Dendritic cell treated with granulocyte-macrophage colony-stimulating factor and Interleukin-4, amounts not matched to agents 40 ng/mL and 50 ng/mL, for 4 days (primary cell): ENCODE results near the gene APH1B.
"Not testable (repeated sequence)": the region's sequence is repeated elsewhere in the genome, so short reads cannot be mapped to it uniquely, and the experiment has no call there.

Experiments used
- H3K27ac Mint-ChIP-seq: one replicate; pipeline ENCODE4 v1.8.0; 2022; ENCODE audit warnings: mild to moderate bottlenecking, mixed read lengths
- H3K27me3 Mint-ChIP-seq: one replicate; pipeline ENCODE4 v1.8.0; 2022; ENCODE audit warnings: mild to moderate bottlenecking, mixed read lengths
- H3K36me3 Mint-ChIP-seq: one replicate; pipeline ENCODE4 v1.8.0; 2022; ENCODE audit warnings: low read depth, mixed read lengths
- H3K4me1 Mint-ChIP-seq: one replicate; pipeline ENCODE4 v1.8.0; 2022; ENCODE audit warnings: low read depth, mixed read lengths
- H3K4me3 Mint-ChIP-seq: one replicate; pipeline ENCODE4 v1.8.0; 2022; ENCODE audit warnings: mild to moderate bottlenecking, moderate library complexity, mixed read lengths
- H3K9me3 Mint-ChIP-seq: one replicate; pipeline ENCODE4 v1.8.0; 2022; ENCODE audit warnings: mixed read lengths
- intact Hi-C: fragments of 100-400 bp; cut with micrococcal nuclease; formaldehyde crosslinking; loops from one replicate; pipeline ENCODE4 v1.15.0; 2022

The APH1B gene

DNA sequence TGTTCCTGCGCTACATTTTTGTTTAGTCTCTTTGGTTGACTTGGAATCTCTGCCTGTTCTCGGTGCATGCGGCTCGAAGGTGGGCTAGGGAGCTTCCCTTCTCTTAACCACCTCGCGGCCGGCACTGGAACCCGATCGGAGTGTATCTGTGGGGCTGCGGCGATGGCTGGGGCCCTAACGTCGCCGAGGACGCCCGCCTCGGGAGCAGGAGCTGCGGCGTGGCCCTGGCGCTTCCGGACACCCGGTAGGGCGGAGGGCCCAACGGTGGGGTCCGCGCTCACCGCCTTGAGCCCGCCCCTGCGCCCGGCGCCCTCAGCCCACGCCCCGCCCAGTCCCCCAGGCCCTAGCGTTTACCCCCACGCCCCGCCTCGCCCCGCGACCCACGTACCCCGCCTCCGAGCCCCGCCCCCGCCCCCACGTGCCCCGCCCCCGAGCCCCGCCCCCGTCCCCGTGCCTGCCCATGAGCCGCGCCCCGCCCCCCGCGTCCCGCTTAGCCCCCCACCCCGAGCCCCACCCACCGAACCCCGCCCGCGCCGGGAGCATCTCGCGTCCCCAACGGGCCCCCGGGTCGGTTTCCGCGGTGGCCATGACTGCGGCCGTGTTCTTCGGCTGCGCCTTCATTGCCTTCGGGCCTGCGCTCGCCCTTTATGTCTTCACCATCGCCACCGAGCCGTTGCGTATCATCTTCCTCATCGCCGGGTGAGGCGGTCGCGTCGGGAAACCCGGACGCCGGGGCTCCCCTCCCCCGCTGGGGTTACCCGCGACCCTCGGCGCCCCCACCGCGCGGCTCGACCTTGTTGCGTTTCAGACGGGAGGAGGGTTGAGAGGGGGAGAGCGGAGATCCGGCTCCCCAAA lies at the start of gene APH1B:
Gene APH1B, plus strand, starts transcription at position 568 of the 855 bp plus-strand sequence. Its CDS starts 19 bp downstream, at position 587.
- Mint-ChIP-seq H3K27me3 (no peaks in the 10 kb centered on the region), H3K36me3 (peaks cover 21% of the 10 kb centered on the region), H3K27ac (peak within 1 kb of the TSS; percentile 90), H3K4me1 (peaks cover 38% of the 10 kb centered on the region), H3K9me3 (no peaks in the 10 kb centered on the region), H3K4me3 (peak within 1 kb of the TSS; percentile 81)
- intact Hi-C loops, result no loop called here

DNA sequence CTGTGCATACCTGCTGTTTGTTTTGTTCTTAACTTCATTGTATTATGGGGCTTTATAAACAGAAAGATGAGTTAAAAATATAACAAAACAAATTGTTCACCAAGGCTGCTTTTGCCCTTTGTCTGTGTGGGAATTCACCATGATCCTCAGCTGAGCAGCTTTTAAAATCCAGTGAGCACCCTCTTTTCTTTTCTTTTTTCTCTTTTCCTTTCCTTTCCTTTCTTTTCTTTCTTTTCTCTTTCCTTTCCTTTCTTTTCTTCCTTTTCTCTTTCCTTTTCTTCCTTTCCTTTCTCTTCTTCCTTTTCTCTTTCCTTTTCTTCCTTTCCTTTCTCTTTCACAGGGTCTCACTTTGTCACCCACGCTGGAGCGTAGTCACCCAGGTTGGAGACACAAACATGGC lies 49.7 kb upstream of the APH1B start:
- H3K9me3 Mint-ChIP-seq, result no peaks in the 10 kb centered on the region
- H3K4me1 Mint-ChIP-seq, result peaks cover 28% of the 10 kb centered on the region
- intact Hi-C loops, result no loop called here
- H3K27ac Mint-ChIP-seq, result peak overlapping the region; percentile 23
- peaks cover 12% of the 10 kb centered on the region for H3K36me3 Mint-ChIP-seq
- no peak overlapping the region for H3K4me3 Mint-ChIP-seq
- no peaks in the 10 kb centered on the region for H3K27me3 Mint-ChIP-seq

DNA sequence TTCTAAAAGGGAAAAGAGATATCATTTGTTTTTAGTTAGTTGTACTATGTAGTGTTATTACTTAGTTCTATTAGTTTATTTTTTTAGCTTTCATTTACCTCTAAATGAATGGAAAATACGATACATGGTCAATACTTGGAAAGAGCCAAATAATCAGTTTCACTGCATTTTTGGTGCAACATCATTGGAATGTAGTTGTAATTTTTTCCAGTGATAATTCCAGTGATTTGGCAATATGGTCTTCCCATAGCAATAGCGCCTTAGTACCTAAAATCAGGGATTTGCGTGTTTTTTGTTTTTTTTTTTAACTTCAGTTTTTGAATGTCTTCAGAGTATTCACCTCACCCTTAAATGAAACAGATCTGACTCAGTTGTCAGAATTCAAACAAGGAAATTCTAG lies 46.2 kb upstream of the APH1B start:
- intact Hi-C loops, result no loop called here
- H3K27ac Mint-ChIP-seq, result peak overlapping the region; percentile 25
- H3K4me3 Mint-ChIP-seq, result no peak overlapping the region
- no peaks in the 10 kb centered on the region for H3K9me3 Mint-ChIP-seq
- H3K36me3 Mint-ChIP-seq, result peaks cover 7% of the 10 kb centered on the region
- H3K27me3 Mint-ChIP-seq, result no peaks in the 10 kb centered on the region
- peaks cover 35% of the 10 kb centered on the region for H3K4me1 Mint-ChIP-seq

DNA sequence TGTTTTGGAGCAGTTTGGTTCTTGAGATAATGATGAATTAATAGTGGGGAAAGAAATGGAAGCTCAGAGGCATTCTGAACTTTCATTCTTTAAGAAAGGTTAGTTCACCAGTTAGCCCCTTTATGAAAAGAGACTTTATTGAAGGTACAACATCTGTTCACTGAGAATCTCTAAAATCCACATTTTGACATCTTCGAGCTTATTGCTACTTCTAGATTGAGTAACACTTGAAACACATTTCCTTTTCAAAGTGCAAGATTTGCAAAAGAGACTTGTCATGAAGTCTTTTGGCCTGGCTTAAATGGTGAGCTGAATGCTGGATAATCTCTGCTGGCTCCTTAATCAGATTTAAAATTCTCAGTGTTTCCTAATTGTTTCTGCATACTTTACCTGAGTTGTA lies 45.7 kb upstream of the APH1B start:
- Mint-ChIP-seq H3K36me3 (peaks cover 7% of the 10 kb centered on the region), H3K4me3 (no peak overlapping the region), H3K9me3 (no peaks in the 10 kb centered on the region), H3K4me1 (peaks cover 31% of the 10 kb centered on the region), H3K27me3 (no peaks in the 10 kb centered on the region), H3K27ac (peak overlapping the region; percentile 25)
- intact Hi-C loops, result no loop called here

DNA sequence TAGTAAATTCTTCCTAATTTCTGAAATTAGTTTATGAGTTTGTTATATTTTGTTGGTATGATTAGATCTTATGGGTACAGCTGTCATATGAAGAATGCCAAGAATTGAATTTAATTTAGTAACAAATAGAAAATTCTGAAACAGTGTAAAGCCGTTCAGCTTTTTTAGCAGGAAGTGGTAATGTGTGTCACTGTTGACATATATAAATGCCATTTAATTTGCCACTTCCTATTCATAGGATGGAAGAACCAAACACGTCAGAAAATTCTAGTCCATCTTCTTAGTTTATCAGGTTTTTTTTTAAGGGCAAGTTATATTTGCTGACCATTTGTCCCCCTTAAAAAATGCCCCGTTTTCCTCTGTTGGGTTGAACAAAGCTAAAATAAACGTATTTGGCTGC lies 45.0 kb upstream of the APH1B start:
- no peak overlapping the region for H3K27ac Mint-ChIP-seq
- intact Hi-C loops, result no loop called here
- H3K36me3 Mint-ChIP-seq, result peaks cover 7% of the 10 kb centered on the region
- H3K9me3 Mint-ChIP-seq, result no peaks in the 10 kb centered on the region
- peaks cover 38% of the 10 kb centered on the region for H3K4me1 Mint-ChIP-seq
- no peak overlapping the region for H3K4me3 Mint-ChIP-seq
- no peaks in the 10 kb centered on the region for H3K27me3 Mint-ChIP-seq

DNA sequence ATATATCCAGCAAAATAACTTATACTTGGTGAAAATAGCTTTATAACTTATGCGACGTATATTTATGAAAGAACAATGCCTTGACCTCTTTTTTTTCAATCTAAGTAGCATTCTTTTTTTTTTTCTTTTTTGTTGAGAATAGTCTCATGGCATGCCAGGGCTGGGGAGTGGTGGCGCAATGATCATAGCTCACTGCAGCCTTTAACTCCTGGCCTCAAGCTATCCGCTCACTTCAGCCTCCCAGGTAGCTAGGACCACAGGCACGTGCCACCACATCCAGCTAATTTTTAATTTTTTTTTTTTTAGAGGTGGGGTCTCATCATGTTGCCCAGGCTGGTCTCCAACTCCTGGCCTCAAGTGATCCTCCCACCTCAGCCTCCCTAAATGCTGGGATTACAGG lies 44.5 kb upstream of the APH1B start:
- intact Hi-C loops, result no loop called here
- Mint-ChIP-seq H3K4me1 (peaks cover 39% of the 10 kb centered on the region), H3K27ac (peak overlapping the region; percentile 76), H3K27me3 (no peaks in the 10 kb centered on the region), H3K36me3 (peaks cover 2% of the 10 kb centered on the region), H3K4me3 (no peak overlapping the region), H3K9me3 (no peaks in the 10 kb centered on the region)

DNA sequence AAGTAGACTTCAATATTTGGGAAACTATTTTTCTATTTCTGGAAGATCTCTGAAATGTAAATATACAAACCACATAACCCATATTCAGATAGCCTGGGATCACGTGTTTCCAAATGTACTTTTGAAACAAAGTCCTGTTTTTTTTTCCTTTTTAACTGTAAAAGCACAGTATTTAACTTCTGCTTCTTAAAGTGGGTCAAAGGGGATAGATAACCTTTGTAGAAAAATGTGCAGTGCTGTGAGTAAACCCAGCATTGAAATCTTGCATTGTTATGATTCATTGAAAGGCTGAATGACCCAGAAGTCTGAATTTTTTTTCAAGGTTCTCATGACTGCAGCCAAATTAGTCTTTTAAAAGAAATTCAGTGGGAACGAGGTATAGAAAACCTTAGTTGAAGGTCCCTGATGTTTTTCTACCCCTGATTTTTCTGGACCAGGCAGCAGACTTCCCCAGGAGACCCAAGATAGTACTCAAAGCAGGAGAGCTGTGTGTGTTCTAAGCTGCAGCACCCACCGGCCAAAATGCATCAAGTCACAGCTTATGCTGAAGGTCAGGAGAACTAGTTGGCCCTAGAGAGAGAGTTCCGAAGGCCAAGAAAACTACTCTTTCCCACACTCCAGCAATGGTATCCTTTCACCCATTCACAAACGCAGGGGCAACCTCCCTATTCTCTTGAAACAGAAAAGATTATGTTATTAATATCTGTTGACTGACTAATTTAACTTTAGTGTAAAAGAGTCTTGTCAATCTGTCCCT lies 43.6 kb upstream of the APH1B start:
- Mint-ChIP-seq H3K36me3 (no peaks in the 10 kb centered on the region), H3K9me3 (no peaks in the 10 kb centered on the region), H3K4me3 (no peak overlapping the region), H3K4me1 (peaks cover 39% of the 10 kb centered on the region), H3K27ac (peak overlapping the region; percentile 76), H3K27me3 (no peaks in the 10 kb centered on the region)
- intact Hi-C loops, result no loop called here

DNA sequence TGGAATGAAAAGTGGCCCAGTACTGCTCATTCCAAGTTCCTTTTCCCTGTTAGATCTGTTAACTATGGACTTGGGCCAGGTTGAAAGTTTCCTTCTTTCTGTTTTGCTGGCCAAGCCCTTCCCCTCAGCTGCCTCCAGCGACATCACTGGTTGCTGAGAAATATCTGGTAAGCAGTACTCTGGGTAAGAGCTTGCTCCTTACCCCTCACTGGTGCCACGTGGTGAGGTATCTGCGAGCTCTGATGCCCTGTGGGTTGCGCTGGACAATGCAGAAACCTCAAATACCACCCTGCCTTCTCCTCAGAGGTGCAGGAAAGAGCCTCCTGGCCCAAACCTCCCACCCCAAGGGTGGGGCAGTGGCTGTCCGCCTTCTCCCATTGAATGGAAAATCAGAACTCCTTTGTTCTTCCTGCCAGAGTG lies 42.9 kb upstream of the APH1B start:
- Mint-ChIP-seq H3K9me3 (no peaks in the 10 kb centered on the region), H3K36me3 (peaks cover under 1% of the 10 kb centered on the region), H3K27ac (peak overlapping the region; percentile 76), H3K4me3 (peak overlapping the region; percentile 13), H3K27me3 (no peaks in the 10 kb centered on the region), H3K4me1 (peaks cover 42% of the 10 kb centered on the region)
- intact Hi-C loops, result no loop called here

DNA sequence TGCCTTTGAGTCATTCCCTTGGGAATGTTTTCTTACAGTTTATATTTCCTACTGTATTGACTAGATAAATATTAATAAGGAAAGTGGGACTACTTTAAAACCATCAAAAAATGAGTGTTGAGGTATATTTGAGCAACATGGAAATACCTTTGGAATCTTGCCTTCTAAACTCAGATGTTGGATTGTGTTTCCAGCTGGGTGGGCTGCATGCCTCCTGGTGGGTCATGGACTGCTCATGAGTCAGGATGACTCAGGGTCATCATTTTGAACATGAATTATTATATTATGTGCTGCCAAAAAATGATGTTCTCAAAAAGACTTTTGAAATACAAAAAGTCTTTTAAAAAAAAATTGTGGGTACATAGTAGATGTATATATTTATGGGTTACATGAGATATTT lies 41.1 kb upstream of the APH1B start:
- Mint-ChIP-seq H3K27me3 (no peaks in the 10 kb centered on the region), H3K36me3 (peaks cover 7% of the 10 kb centered on the region), H3K9me3 (no peaks in the 10 kb centered on the region), H3K4me1 (peaks cover 49% of the 10 kb centered on the region), H3K27ac (no peak overlapping the region), H3K4me3 (no peak overlapping the region)
- intact Hi-C loops, result loop anchor here (5.0 kb wide), 1 partner anchor 44 kb away; no protein-coding TSS in a partner anchor

DNA sequence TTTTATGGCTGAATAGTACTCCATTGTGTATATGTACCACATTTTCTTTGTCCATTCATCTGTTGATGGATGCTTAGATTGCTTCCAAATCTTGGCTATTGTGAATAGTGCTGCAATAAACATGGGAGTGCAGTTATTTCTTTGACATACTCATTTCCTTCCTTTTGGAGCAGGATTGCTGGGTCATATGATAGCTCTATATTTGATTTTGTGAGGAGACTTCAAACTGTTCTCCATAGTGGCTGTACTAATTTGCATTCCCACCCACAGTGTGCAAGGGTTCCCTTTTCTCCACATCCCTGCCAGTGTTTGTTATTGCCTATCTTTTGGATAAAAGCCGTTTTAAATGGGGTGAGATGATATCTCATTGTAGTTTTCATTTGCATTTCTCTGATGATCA lies 40.3 kb upstream of the APH1B start:
- peaks cover 44% of the 10 kb centered on the region for H3K4me1 Mint-ChIP-seq

DNA sequence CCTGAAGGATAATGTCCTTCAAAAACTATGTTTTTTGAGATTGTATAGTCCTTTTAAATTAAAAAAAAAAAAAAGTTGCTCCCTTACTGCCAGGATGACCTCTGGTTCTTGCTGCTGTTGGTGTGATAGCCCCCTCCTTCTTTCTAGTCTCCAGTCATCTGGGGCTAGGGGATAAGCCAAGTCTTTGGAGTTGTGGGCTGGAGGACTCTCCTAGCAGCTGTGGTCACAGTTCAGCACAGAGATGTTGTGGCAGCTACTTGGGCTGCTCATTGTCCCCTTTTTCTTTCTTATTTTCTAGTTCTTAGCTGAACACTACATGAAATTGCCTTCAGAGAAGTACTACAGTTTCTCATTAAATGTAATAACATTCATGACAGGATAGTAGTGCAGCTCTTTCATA lies 39.2 kb upstream of the APH1B start:
- no peaks in the 10 kb centered on the region for H3K9me3 Mint-ChIP-seq
- peaks cover 47% of the 10 kb centered on the region for H3K4me1 Mint-ChIP-seq
- peaks cover 9% of the 10 kb centered on the region for H3K36me3 Mint-ChIP-seq
- no peaks in the 10 kb centered on the region for H3K27me3 Mint-ChIP-seq
- H3K4me3 Mint-ChIP-seq, result no peak overlapping the region
- intact Hi-C loops, result loop anchor here (5.0 kb wide), 1 partner anchor 46 kb away; no protein-coding TSS in a partner anchor
- H3K27ac Mint-ChIP-seq, result peak overlapping the region; percentile 39

More for the DNA sequence above, 40.3 kb upstream of the APH1B start:
- not testable (repeated sequence) for H3K4me3 Mint-ChIP-seq, H3K36me3 Mint-ChIP-seq, H3K27me3 Mint-ChIP-seq, H3K9me3 Mint-ChIP-seq
- peak overlapping the region; percentile 39 for H3K27ac Mint-ChIP-seq
- intact Hi-C loops, result loop anchor here (5.0 kb wide), 1 partner anchor 45 kb away; no protein-coding TSS in a partner anchor

DNA sequence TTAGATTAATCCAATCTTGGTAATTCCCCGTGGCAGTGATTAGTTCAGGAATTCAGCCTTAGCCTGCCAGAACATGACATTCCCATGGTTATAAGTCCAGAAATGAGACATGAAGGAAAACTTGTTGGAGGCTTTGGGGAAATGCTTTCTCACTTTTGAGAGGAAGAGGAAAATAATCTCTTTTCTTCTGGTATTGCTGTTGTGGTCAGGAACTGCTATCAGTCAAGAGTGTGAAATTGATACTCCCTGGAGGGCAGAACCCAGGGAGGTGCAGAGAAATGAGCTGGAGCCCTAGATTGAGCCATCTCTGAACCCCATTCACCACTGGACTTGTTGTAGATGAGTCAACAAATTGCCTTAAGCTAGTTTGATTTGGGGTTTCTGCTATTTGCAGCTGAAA lies 38.6 kb upstream of the APH1B start:
- intact Hi-C loops, result loop anchor here (5.0 kb wide), 1 partner anchor 46 kb away; no protein-coding TSS in a partner anchor
- H3K27me3 Mint-ChIP-seq, result no peaks in the 10 kb centered on the region
- peaks cover 15% of the 10 kb centered on the region for H3K36me3 Mint-ChIP-seq
- no peaks in the 10 kb centered on the region for H3K9me3 Mint-ChIP-seq
- H3K4me3 Mint-ChIP-seq, result no peak overlapping the region
- peaks cover 52% of the 10 kb centered on the region for H3K4me1 Mint-ChIP-seq
- no peak overlapping the region for H3K27ac Mint-ChIP-seq

DNA sequence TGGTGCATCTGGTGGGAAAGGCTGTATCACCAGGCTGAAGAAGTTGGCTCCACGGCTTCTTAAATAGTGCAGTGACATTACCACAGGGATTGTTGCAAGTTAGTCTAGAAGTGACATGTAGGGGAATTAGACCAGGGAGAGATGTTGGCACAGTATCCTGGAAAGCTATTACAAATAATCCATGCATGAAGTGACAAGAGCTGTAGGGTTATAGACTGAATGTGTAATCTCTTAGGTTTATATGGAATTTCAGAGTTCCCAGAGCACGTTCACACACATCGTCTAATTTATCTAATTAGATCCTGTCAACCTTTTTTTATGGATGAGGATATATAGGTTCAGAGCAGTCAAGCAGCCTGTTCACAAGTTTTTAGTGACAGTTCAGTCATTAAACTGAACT lies 37.3 kb upstream of the APH1B start:
- Mint-ChIP-seq H3K27ac (peak overlapping the region; percentile 1), H3K9me3 (no peaks in the 10 kb centered on the region), H3K36me3 (peaks cover 21% of the 10 kb centered on the region), H3K27me3 (no peaks in the 10 kb centered on the region), H3K4me1 (peaks cover 51% of the 10 kb centered on the region), H3K4me3 (no peak overlapping the region)
- intact Hi-C loops, result no loop called here

DNA sequence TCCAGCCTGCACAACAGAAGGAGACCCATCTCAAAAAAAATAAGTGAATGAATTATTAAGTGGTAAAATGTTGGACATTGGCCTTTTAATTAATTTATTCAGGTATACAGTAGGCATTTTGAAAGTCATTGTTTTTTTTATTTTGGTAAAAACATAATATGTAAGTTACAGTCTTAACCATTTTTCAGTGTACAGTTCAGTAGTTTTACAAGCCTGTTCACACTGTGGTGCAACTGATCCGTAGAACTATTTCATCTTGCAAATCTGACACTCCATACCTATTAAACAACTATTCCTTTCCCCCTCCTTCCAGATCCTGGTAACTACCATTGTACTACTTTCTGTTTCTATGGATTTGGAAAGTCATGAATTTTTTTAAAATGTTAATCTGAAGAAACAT lies 36.1 kb upstream of the APH1B start:
- peaks cover 33% of the 10 kb centered on the region for H3K36me3 Mint-ChIP-seq
- H3K27ac Mint-ChIP-seq, result no peak overlapping the region
- intact Hi-C loops, result no loop called here
- H3K4me3 Mint-ChIP-seq, result no peak overlapping the region
- no peaks in the 10 kb centered on the region for H3K9me3 Mint-ChIP-seq
- H3K4me1 Mint-ChIP-seq, result peaks cover 56% of the 10 kb centered on the region
- no peaks in the 10 kb centered on the region for H3K27me3 Mint-ChIP-seq
